OCI-LY1 (cell line): Measurements from ENCODE around the gene OAF.

Experiments used
- H2AFZ ChIP-seq: fragments of 200-600 bp; sonication (generic), shearing (Covaris generic); 2 replicates; pipeline ENCODE4 v1.6.0; 2014; ENCODE audit warnings: antibody characterized with exemption, mild to moderate bottlenecking, low read length
- H3F3A ChIP-seq: fragments of 200-600 bp; sonication (generic), shearing (Covaris generic); 2 replicates; pipeline ENCODE4 v1.6.0; 2014; ENCODE audit warnings: mild to moderate bottlenecking, antibody characterized with exemption, low read length, moderate library complexity; ENCODE audit not compliant: insufficient read depth
- H3K27ac ChIP-seq: fragments of 200-600 bp; sonication (generic); 2 replicates; pipeline ENCODE4 v1.5.1; 2014; ENCODE audit warnings: low read length, mixed run types, mild to moderate bottlenecking, low read depth; ENCODE audit not compliant: poor library complexity, severe bottlenecking
- H3K27me3 ChIP-seq: fragments of 200-600 bp; sonication (generic); 2 replicates; pipeline ENCODE4 v1.6.0; 2014; ENCODE audit warnings: antibody characterized with exemption, mild to moderate bottlenecking, low read length, moderate library complexity; ENCODE audit not compliant: insufficient read depth
- H3K36me3 ChIP-seq: fragments of 200-600 bp; sonication (generic); 2 replicates; pipeline ENCODE4 v1.6.1; 2014; ENCODE audit warnings: mild to moderate bottlenecking, antibody characterized with exemption, low read length, moderate library complexity, mixed read lengths; ENCODE audit not compliant: insufficient read depth
- H3K4me1 ChIP-seq: fragments of 200-600 bp; sonication (generic); 2 replicates; pipeline ENCODE4 v1.5.1; 2014; ENCODE audit warnings: mild to moderate bottlenecking, low read length, moderate library complexity; ENCODE audit not compliant: insufficient read depth, severe bottlenecking
- H3K4me2 ChIP-seq: fragments of 200-600 bp; sonication (generic), shearing (Covaris generic); 2 replicates; pipeline ENCODE4 v1.6.1; 2014; ENCODE audit warnings: low read length
- H3K4me3 ChIP-seq: fragments of 200-600 bp; sonication (generic); 2 replicates; pipeline ENCODE4 v1.5.1; 2014; ENCODE audit warnings: low read length, low read depth, mild to moderate bottlenecking, mixed read lengths; ENCODE audit not compliant: poor library complexity, severe bottlenecking
- H3K79me2 ChIP-seq: fragments of 200-600 bp; shearing (Covaris generic); 2 replicates; pipeline ENCODE4 v1.6.1; 2016; ENCODE audit warnings: mixed run types, low read length, mixed read lengths; ENCODE audit not compliant: insufficient read depth
- H3K9ac ChIP-seq: fragments of 200-600 bp; sonication (generic), shearing (Covaris generic); 2 replicates; pipeline ENCODE4 v1.6.1; 2014; ENCODE audit warnings: mild to moderate bottlenecking, low read length, mixed read lengths
- H3K9me2 ChIP-seq: fragments of 200-600 bp; sonication (generic), shearing (Covaris generic); 2 replicates; pipeline ENCODE4 v1.6.1; 2014; ENCODE audit warnings: low read depth, mild to moderate bottlenecking, low read length, mixed read lengths
- H3K9me3 ChIP-seq: fragments of 200-600 bp; shearing (Covaris generic); 2 replicates; pipeline ENCODE4 v1.6.1; 2014; ENCODE audit warnings: low read length, mixed read lengths
- H4K20me1 ChIP-seq: fragments of 200-600 bp; sonication (generic), shearing (Covaris generic); 2 replicates; pipeline ENCODE4 v1.6.0; 2016; ENCODE audit warnings: mild to moderate bottlenecking, low read length; ENCODE audit not compliant: insufficient read depth
- EZH2 ChIP-seq: fragments of 200-600 bp; sonication (generic), shearing (Covaris generic); IDR thresholded peaks from 2 replicates; pipeline ENCODE4 v1.8.0; 2017; ENCODE audit warnings: borderline replicate concordance, mixed run types, mild to moderate bottlenecking, antibody characterized with exemption, low read length, moderate library complexity, mixed read lengths
- TF ChIP-seq, protein P1 (sequence below): fragments of 200-600 bp; sonication (generic), shearing (Covaris generic); IDR thresholded peaks from 2 replicates; pipeline ENCODE4 v1.5.1; 2017; ENCODE audit warnings: mild to moderate bottlenecking, antibody characterized with exemption, low read length, moderate library complexity, mixed read lengths

The OAF gene

DNA sequence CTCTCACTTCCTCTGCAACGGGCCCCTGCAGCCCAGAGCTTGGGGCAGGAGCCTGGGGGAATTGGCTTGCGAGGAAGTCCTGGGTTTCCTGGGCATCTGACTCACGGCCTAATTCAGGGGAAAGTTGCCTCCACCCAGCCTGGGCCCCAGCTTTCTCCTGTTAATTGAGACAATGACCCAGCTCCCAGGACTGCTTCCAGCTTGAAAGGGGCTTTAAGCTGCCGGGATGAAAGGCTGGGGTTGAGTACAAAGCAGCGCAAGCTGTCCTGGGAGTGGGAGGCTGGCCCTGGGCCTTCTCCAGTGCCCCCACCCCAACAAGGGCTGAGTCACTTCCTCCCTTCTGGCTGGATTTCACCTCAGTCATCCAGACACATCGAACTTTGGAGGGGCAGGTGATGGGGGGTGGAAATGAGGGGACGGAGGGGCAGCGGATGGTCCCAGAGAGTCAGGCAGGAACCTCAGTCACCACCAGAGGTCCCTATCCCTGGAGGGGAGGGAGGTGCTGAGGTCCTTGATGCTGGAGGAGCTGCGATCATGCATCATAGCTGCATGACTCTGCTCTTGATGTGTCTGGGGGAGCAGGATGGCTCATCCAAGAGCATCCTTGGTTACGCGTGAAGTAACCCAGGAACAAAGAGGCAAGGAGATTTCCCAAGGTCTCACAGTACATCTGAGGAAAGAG, 30.1 kb upstream of the OAF start:
- Histone ChIP-seq H3K9ac (no peak overlapping the region), H3F3A (no peaks in the 10 kb centered on the region), H2AFZ (no peak overlapping the region), H3K9me2 (no peaks in the 10 kb centered on the region), H3K4me3 (no peak overlapping the region), H3K9me3 (no peaks in the 10 kb centered on the region), H3K79me2 (no peaks in the 10 kb centered on the region), H3K4me1 (no peaks in the 10 kb centered on the region), H3K27ac (no peak overlapping the region), H3K36me3 (no peaks in the 10 kb centered on the region), H4K20me1 (no peaks in the 10 kb centered on the region), H3K4me2 (no peak overlapping the region), H3K27me3 (no peaks in the 10 kb centered on the region)
- TF ChIP-seq, protein P1, sequence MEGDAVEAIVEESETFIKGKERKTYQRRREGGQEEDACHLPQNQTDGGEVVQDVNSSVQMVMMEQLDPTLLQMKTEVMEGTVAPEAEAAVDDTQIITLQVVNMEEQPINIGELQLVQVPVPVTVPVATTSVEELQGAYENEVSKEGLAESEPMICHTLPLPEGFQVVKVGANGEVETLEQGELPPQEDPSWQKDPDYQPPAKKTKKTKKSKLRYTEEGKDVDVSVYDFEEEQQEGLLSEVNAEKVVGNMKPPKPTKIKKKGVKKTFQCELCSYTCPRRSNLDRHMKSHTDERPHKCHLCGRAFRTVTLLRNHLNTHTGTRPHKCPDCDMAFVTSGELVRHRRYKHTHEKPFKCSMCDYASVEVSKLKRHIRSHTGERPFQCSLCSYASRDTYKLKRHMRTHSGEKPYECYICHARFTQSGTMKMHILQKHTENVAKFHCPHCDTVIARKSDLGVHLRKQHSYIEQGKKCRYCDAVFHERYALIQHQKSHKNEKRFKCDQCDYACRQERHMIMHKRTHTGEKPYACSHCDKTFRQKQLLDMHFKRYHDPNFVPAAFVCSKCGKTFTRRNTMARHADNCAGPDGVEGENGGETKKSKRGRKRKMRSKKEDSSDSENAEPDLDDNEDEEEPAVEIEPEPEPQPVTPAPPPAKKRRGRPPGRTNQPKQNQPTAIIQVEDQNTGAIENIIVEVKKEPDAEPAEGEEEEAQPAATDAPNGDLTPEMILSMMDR, result no peak
- TF ChIP-seq EZH2, result no peak

DNA sequence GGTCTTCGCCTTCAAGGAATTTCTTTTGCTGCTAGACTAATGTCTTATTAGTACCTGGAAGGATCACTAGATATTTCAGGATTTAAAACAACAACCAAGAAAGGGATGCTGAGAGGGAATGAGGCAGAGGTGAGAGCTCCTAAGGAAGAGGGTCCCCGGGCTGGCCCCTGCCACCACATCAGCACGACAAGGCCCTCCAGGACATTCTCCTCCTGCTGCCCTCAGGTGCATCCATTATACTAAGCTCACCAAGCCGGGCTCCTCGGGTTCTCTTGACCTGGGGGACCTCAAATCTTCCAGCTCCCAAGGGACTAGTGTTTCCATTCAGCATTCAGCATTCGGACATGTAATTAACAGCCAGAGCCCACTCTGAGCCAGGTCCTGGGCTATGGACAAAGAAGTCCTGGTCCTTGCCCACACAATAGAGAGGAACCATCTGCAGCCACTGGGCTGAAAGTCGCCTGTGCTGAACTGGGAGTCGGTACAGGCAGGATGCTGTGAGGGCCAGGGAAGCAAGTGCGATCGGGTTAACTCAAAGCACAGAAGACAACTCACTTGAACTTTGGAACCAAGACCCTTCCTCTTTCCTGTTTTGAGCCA, 29.4 kb upstream of the OAF start:
- Histone ChIP-seq H3K9me3 (no peaks in the 10 kb centered on the region), H3K36me3 (no peaks in the 10 kb centered on the region), H3K4me1 (no peaks in the 10 kb centered on the region), H3K79me2 (no peaks in the 10 kb centered on the region), H3F3A (no peaks in the 10 kb centered on the region), H3K27ac (no peak overlapping the region), H3K9ac (no peak overlapping the region), H3K27me3 (no peaks in the 10 kb centered on the region), H3K9me2 (no peaks in the 10 kb centered on the region), H2AFZ (no peak overlapping the region), H3K4me3 (no peak overlapping the region), H4K20me1 (no peaks in the 10 kb centered on the region), H3K4me2 (no peak overlapping the region)
- TF ChIP-seq EZH2, result no peak
- TF ChIP-seq, protein P1, result no peak

- H3K9me2 ChIP-seq, result no peaks in the 10 kb centered on the region
- no peaks in the 10 kb centered on the region for H3K9me3 ChIP-seq
- no peaks in the 10 kb centered on the region for H3K4me1 ChIP-seq
Measured at GRCh38 chr11:120182372-120182771, 28.5 kb upstream of the OAF start.

More at GRCh38 chr11:120182372-120182771, 28.5 kb upstream of the OAF start:
- Histone ChIP-seq H4K20me1 (no peaks in the 10 kb centered on the region), H3K27ac (no peak overlapping the region), H3K36me3 (no peaks in the 10 kb centered on the region), H3K4me3 (no peak overlapping the region), H3K27me3 (no peaks in the 10 kb centered on the region), H3F3A (no peaks in the 10 kb centered on the region), H3K4me2 (no peak overlapping the region), H3K9ac (no peak overlapping the region), H3K79me2 (no peaks in the 10 kb centered on the region), H2AFZ (no peak overlapping the region)
- TF ChIP-seq, protein P1, result no peak
- no peak for TF ChIP-seq EZH2
